KG1 (cell line): ENCODE results near the gene SLC35E1.
A peak's percentile ranks its signal among the peaks of the same experiment; 100 is the strongest.

ENCODE experiments used
- DNase-seq: peaks from one replicate; lab custom pipeline; 2025; lab: John Stamatoyannopoulos, UW

Gene SLC35E1

DNA sequence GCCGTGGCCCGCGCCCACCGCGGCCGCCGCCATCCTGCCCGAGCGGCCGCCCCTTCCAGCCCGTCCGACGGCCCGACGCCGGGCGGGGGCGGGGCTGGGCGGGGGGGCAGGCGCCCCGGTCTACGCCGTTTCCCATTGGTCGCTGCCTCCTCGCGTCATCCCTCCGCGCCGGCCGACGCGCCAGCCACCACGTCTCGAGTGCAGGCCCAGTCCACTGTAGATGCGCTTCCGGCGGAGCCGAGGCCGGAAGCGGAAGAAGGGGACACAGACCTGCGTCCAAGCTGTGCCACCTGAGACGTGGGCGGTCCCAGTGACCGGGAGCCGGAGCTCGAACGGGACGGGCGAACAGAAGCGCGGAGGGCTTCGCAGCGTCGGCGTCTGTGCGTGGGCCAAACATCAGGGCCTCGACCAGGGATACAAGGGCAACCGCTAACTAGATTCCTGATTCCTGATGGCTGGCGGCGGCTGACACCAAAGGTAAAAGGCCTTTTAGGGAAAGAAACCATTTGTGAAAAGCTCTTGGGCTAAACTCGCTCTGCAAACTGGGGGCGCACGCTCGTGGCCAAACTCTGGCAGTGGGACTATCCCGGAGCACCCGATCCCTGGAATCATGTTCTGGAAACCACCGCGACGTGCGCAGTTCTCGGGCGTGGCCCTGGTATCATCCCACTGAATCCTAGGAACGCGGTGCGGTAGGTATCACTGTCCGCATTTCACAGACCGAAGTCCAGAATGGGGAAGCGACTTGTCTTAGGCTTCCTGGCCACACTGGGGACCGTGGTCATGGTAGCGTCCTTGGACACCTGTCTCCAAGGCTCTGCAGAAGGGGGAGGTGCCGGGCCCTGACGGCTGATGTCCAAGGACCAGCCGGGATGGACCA is at the start of gene SLC35E1:
SLC35E1 (minus strand) TSS at position 84 of the 880 bp plus-strand sequence; CDS start at position 33, 51 bp downstream.
- DNase-seq: peak; percentile 92

DNA sequence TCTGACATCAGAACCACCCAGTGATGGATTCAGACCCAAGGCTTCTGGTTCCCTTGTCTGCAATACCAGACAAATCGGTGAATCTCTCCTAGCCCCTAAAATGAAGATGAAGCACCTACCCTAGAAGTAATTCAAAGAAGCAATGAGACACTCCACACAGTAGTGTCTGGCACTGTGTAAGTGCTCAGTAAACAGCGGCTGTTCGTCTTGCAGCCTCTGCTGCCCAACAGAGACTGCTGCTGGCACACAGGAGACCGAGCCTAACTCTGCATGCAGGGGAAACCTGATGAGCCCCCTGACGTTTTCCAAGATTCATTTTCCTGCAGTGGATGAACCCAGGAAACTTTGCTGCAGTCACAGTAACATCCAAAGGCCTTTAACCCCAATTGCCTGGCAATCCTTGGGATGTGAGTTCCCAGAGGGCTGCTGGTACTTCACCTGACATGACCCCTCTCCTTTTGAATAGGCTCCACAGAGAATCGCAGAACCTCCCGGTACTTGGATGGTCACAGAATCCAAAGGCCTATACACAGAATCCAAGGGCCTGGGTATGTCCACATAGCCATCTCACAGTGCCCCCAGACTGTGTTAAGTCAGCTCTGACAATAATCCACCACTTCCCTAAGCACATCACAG is 49.1 kb upstream of the SLC35E1 start:
- no peak for DNase-seq

- DNase-seq: no peak
Measured at GRCh38 chr19:16620584-16620983, 48.4 kb upstream of the SLC35E1 start.

DNA sequence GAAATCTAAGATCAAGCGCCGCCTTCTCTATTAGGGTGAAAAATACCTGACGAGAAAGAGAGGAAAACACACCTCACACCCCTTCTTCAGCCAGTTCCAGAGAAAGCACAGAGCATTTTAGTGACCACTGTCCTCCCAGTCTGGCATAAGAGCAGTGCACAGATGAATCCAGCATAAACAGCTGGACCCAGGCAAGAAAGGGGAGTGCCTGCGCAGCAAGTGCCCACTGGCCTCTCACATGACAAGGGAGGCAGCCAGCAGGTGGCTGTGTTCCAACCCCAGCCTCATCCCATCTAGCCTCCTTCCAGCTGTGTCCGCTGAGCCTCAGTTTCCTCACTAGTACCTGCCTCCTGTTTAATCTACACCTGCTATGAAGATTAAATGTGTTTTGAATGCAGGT is 47.8 kb upstream of the SLC35E1 start:
- no peak for DNase-seq

DNA sequence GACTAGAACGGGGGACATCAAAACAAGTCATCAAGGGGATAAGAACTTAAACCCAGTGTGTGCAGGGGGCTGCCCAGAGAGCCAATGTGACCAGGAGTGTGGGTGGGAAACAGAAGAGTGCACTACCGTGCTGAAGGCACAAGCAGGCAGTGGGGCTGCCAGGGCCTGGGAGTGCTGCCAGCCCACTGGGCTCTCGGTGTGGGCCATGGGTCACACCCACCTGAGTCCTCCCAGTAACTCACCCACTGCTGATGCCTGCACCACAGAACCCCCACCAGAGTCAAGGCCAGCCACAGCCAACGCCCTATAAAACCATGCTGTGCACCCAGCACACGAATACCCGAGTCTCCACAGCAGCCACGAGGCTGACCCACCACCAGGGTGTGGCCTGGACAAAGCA is 47.2 kb upstream of the SLC35E1 start:
- no peak for DNase-seq

DNA sequence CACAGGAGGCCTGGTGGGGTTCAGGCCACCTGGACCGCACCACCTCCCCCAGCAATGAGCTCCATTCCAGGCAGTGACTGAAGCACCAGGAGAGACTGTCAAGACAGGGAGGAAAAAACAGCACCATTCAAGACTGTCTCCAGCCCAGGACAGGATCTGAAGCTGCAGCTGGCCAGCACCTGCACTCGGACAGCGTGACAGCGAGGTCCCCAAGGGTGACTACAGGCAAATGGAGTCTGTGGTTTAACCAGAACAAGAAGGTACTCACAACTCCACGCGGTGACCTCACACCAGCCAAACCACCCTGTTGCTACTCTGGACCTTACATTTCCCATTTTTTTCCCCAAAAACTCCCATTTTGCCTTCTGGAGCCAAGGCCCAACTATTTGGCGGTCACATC is 46.0 kb upstream of the SLC35E1 start:
- DNase-seq: no peak

- DNase-seq: no peak
Measured at GRCh38 chr19:16615808-16616207, 43.6 kb upstream of the SLC35E1 start.

GRCh38 chr19:16614941-16615340 is 42.7 kb upstream of the SLC35E1 start:
- no peak for DNase-seq

DNA sequence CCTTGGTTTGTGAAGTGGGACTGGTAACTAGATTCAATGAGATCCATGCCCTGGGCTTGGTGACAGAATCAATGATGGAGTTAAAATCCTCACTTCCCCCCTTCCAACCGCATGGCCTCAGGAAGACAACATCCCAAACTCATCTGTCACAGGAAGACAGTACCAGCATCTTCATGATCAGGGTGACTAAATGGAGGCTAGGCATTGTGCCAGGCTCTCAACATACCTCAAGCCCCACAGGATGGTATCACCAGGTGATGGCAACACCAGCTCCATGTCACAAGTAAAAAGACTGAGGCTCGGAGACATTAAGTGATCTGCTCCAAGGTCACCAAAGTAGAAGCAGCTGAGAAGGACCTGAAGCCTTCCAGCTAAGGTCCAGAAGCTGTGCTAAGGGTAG is 41.6 kb upstream of the SLC35E1 start:
- DNase-seq: no peak

DNA sequence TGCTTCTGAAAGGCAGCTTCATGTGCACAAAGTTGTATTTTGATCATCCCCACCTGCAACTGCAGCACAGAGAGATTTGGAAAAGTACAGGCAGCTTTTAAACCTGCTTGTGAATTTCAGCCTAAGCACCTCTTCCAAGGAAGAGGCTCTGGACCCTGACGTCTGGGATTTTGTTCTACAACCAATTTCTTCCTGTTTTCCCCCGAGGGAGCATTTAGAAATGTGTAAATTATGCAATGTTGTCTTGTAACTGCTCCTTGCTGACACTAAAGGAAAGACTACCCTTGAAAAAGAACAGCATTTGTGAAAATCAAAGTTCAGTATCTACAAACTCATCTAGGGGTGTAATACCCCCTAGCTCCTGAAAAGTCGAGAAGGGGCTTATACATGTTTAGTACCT is 40.4 kb upstream of the SLC35E1 start:
- DNase-seq: no peak

GRCh38 chr19:16611121-16611520 is 38.9 kb upstream of the SLC35E1 start:
- no peak for DNase-seq

DNA sequence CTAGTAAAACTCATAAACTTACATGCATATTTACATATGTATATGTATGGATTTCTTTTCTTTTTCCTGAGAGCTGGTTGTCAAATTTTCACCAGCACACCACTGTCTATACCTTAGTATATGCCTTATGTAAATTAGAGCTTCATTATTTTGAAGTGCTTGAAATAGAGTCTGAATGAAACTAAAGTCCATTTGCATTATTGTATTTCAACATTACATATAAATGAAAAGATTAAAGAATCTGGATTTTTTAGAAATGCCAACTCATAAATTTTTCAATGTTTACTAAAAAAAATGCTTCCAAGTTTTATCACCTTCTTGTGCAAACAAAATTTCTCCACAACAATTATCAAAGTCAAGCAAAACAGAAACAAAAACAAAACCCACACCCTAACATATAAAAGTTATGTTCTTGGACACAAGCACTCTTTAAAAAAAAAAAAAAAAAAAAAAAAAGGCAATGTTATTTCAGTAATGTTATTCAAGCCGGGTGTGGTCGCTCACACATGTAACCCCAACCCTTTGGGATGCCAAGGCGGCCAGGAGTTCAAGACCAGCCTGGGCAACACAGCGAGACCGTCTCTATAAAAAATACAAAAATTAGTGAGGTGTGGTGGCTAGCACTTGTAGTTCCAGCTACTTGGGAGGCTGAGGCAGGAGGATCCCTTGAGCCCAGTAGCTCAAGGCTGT is 37.4 kb upstream of the SLC35E1 start:
- DNase-seq: no peak

DNA sequence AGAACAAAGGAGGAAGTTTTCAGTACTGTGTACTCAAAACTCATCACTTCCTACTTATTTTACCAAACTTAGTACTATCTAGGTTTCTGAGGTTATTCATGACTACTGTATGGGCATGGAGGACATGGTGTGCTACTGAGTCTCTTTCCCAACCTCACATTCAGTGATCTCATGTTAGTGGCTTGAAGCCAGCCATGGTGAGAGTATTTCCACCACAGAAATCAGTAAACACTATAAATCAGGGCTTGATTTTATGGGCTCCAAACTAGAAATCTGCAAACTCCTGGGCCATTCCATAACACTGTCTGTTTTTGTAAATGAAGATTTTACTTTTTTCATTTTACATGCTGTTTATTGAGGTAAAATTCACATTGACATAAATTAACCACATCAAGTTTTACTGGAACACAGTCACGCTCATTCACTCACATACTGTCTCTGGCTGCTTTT is 36.1 kb upstream of the SLC35E1 start:
- DNase-seq: no peak

DNA sequence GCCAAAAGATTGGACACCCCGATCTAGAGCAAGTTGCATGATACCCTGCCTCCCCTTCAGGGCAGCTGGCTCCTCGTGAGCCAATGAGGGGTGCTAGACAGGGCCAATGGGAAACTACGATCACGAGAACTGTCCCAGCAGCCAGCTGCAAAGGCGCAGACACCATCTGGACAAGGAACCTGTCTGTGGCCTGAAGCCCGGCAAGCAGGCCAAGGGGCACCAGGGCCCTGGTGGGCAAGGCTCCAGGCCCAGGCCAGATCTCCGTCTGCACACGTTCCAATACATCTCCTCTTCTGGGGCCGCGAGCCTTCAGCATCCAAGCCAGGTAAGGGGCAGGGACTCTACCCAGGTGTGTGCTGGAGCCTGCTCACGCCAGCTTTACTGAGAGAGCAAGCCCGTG is 35.6 kb upstream of the SLC35E1 start:
- DNase-seq: no peak

DNA sequence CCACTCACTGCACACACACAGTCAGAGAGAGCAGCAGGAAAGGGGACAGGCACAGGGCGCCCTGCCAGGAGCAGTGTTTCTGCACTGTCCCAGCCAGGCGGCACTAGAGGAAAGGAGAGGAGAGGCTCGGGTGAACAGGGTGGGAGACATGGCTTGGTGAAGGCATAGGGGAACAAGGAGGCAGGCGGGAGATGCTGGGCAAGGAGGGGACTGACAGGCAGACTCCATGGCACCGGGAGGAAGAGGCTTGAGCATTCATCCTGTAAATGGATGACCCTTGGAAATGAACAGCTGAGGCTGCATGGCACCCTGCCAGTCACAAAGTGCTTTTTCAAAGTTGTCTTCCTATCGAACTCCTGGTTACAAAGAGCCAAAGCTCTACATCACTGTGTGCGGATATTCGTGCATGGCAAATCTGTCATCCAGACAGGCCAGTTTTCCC is 33.4 kb upstream of the SLC35E1 start:
- DNase-seq: no peak

GRCh38 chr19:16605115-16605514 is 32.9 kb upstream of the SLC35E1 start:
- no peak for DNase-seq

GRCh38 chr19:16604615-16605014 is 32.4 kb upstream of the SLC35E1 start:
- DNase-seq: no peak

GRCh38 chr19:16603090-16603489 is 30.9 kb upstream of the SLC35E1 start:
- DNase-seq: no peak

DNA sequence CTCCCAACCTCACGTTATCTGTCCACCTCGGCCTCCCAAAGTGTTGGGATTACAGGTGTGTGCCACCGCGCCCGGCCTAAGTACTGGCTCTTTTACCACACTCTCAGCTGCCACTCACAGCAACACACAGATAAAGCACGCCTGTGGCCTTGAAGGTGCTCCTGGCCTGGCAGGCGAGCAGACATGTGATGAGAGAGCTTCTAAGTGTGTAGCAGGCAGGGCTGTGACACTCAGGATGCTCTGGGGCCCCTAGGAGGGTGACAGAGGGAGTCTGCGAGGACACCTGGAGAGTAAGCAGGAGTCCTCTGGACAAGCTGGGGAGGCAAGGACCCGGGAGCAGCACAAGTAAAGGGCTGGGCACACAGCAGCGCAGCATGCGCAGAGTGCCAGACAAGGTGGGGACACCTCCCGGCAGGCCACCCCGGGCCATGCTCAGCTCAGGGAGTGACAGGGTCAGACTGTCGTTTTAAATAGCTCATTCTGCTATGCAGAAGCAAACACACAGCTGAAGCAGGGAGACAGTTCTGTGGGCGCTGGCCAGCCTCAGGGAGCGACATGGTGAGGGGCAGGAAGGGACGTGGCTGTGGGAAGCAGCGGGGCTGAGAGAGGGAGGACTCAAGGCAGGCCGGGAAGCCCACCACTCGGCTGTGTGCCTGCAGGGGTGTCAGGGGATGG is 29.3 kb upstream of the SLC35E1 start:
- DNase-seq: no peak

- no peak for DNase-seq
Measured at GRCh38 chr19:16600824-16601223, 28.6 kb upstream of the SLC35E1 start.

DNA sequence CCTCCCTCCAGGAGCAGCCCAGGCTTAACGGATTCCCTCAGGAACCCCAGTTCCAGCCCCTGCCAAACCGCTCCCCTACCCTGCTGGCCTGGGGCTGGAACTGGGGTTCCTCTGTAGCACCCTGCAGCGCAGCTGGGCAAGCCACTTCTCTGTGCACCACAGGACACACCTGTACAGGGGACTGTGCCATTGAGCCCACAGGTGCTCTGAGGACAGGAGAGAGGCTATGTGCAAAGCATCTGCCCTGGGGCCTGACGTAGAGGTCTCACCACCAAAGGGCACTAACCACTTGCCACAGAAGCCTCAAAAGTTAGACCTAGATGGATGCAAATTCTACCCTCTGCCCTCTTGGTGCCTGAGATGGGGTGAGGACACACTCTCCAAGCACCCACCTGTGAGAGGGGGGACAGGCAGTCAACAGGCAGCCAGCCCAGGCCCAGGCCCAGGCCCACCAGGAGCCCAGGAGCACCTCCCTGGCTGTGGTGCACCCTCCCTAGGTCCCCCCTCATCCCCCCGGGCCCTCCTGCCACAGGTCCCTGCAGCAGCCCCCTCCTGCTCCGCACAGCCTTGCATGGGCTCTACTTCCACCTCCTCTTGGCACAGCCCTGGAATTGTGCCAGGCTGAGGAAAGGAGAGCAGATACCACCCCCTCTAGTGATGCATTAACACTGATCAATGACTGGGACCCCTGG is 27.6 kb upstream of the SLC35E1 start:
- DNase-seq: no peak

DNA sequence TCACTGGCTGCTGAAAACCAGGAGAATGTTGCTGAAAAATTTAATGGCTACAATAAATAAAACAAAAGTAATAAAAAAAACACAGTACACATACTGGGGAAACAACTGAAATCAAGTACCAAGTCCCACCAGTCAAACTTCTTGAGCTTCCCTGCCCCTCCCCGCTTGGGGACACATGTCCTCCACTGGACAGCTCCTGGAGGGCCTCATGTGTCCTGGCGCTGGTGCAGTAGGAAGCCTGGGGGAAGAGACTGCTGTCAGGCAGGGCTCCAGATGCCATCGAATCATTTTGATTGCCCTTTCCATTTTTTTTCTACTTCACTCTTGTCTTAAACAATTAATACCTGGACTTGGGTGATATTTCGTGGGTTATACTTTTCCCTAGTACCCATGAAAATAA is 26.6 kb upstream of the SLC35E1 start:
- DNase-seq: no peak
